Measurements from ENCODE around the gene GLRA2.
"Not testable (repeated sequence)": the region's sequence is repeated elsewhere in the genome, so short reads cannot be mapped to it uniquely, and the experiment has no call there.

GLRA2 gene

DNA sequence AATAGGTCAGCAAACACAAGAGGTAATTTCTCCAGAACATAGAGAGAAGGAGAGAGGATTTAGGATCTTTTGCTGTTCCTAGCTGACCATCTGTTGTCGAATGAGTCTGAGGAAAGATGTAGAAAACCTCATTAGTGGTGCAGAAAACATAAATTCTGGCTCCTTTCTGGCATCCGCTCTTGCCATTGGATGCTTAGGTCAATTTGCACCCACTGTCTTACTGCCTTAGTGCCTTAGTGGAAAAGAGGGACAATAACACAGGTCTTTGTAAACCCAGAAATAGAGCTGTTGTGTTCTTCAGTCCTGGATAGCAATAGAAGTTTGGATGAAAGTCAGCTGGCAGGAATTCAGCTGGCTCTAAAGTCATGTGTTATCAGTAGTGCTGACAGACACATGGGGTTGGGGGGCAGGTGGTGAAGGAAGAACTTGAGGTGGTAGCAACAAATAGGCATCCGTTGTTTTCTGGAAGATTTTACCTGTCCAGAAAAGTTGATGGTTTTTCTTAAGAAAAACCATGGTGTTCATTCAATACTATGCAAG lies 78.2 kb downstream of the GLRA2 start:
- Histone ChIP-seq H3K4me1 (ENCODE audit: low read length) (no peaks in the 10 kb centered on the region), H4K20me1 (ENCODE audit: insufficient read depth, low read length) (no peaks in the 10 kb centered on the region), H3K4me2 (ENCODE audit: low read length) (no peak overlapping the region), H3K79me2 (ENCODE audit: low read length) (no peaks in the 10 kb centered on the region), H3K36me3 (replicated peaks; ENCODE audit: low read depth, low read length) (no peaks in the 10 kb centered on the region), H3K27ac (ENCODE audit: low read length) (no peak overlapping the region), H3K4me3 (ENCODE audit: low read length) (no peak overlapping the region), H3K9me3 (ENCODE audit: insufficient read depth, low read length) (no peaks in the 10 kb centered on the region), H3K27me3 (ENCODE audit: low read depth, low read length) (no peaks in the 10 kb centered on the region), H2AFZ (ENCODE audit: low read depth, low read length) (no peak overlapping the region), H3K9ac (ENCODE audit: low read length) (no peak overlapping the region)
- TF ChIP-seq, protein P1, sequence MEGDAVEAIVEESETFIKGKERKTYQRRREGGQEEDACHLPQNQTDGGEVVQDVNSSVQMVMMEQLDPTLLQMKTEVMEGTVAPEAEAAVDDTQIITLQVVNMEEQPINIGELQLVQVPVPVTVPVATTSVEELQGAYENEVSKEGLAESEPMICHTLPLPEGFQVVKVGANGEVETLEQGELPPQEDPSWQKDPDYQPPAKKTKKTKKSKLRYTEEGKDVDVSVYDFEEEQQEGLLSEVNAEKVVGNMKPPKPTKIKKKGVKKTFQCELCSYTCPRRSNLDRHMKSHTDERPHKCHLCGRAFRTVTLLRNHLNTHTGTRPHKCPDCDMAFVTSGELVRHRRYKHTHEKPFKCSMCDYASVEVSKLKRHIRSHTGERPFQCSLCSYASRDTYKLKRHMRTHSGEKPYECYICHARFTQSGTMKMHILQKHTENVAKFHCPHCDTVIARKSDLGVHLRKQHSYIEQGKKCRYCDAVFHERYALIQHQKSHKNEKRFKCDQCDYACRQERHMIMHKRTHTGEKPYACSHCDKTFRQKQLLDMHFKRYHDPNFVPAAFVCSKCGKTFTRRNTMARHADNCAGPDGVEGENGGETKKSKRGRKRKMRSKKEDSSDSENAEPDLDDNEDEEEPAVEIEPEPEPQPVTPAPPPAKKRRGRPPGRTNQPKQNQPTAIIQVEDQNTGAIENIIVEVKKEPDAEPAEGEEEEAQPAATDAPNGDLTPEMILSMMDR (IDR thresholded peaks at IDR 0.05; ENCODE audit: low read depth, low read length) = no peak
- TF ChIP-seq EZH2phosphoT487 (IDR thresholded peaks at IDR 0.05; ENCODE audit: low read depth) = no peak

- not testable (repeated sequence) for H3K27me3 ChIP-seq (ENCODE audit: low read depth, low read length); H3K9ac ChIP-seq (ENCODE audit: low read length); H4K20me1 ChIP-seq (ENCODE audit: insufficient read depth, low read length)
Observed at GRCh38 chrX:14612450-14612849, 83.1 kb downstream of the GLRA2 start.

DNA sequence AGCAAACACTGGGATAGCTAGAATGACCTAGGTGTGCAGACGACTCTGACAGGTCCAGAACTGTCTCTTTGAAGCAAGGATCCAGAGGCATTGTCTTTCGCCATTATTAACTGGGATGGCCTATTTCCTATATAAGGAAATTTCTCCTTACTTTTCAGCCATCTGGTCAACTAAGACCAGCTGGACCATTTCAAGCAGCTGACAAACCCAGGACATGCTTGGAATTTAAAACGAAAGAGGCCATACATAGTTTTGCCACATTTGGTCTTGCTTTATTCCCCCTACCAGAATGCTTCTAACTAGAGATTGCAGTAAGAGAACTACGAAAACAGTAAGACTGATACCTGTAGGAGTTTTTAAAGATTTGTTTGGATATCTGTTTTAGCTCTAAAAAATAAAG lies 87.0 kb downstream of the GLRA2 start:
- Histone ChIP-seq H2AFZ (ENCODE audit: low read depth, low read length) (no peak overlapping the region), H4K20me1 (ENCODE audit: insufficient read depth, low read length) (no peaks in the 10 kb centered on the region), H3K4me3 (ENCODE audit: low read length) (no peak overlapping the region), H3K4me2 (ENCODE audit: low read length) (no peak overlapping the region), H3K9ac (ENCODE audit: low read length) (no peak overlapping the region), H3K27ac (ENCODE audit: low read length) (no peak overlapping the region), H3K27me3 (ENCODE audit: low read depth, low read length) (no peaks in the 10 kb centered on the region), H3K4me1 (ENCODE audit: low read length) (no peaks in the 10 kb centered on the region), H3K9me3 (ENCODE audit: insufficient read depth, low read length) (no peaks in the 10 kb centered on the region), H3K79me2 (ENCODE audit: low read length) (no peaks in the 10 kb centered on the region), H3K36me3 (replicated peaks; ENCODE audit: low read depth, low read length) (no peaks in the 10 kb centered on the region)
- TF ChIP-seq, protein P1 (IDR thresholded peaks at IDR 0.05; ENCODE audit: low read depth, low read length) = no peak
- TF ChIP-seq EZH2phosphoT487 (IDR thresholded peaks at IDR 0.05; ENCODE audit: low read depth) = no peak

More at GRCh38 chrX:14612450-14612849, 83.1 kb downstream of the GLRA2 start:
- H2AFZ ChIP-seq (ENCODE audit: low read depth, low read length); H3K4me1 ChIP-seq (ENCODE audit: low read length); H3K27ac ChIP-seq (ENCODE audit: low read length); H3K4me3 ChIP-seq (ENCODE audit: low read length); H3K36me3 ChIP-seq (replicated peaks; ENCODE audit: low read depth, low read length); H3K4me2 ChIP-seq (ENCODE audit: low read length); H3K79me2 ChIP-seq (ENCODE audit: low read length); H3K9me3 ChIP-seq (ENCODE audit: insufficient read depth, low read length): not testable (repeated sequence)

DNA sequence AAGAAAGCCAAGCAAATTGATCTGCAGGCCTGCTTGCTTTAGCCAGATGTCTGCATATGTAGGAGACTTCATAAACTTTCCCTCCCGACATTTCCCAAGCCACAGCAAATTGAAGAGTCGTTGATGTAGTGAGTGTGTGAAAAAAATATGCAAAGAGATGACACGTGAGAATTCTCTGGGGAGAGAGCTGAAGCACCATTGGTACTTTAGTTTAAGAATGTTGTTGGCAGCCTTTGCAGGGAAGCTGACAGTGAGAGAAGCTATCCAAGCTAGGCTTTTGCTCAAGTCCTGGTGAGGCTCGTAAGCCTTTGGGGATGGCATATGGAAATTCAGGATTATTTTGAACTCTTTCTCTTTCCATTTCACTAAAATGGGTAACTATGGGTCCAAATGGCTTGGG lies 87.5 kb downstream of the GLRA2 start:
- Histone ChIP-seq H3K4me3 (ENCODE audit: low read length) (no peak overlapping the region), H3K27me3 (ENCODE audit: low read depth, low read length) (no peaks in the 10 kb centered on the region), H3K9ac (ENCODE audit: low read length) (no peak overlapping the region), H4K20me1 (ENCODE audit: insufficient read depth, low read length) (no peaks in the 10 kb centered on the region), H3K4me1 (ENCODE audit: low read length) (no peaks in the 10 kb centered on the region), H3K79me2 (ENCODE audit: low read length) (no peaks in the 10 kb centered on the region), H3K36me3 (replicated peaks; ENCODE audit: low read depth, low read length) (no peaks in the 10 kb centered on the region), H3K4me2 (ENCODE audit: low read length) (no peak overlapping the region), H3K9me3 (ENCODE audit: insufficient read depth, low read length) (no peaks in the 10 kb centered on the region), H3K27ac (ENCODE audit: low read length) (no peak overlapping the region), H2AFZ (ENCODE audit: low read depth, low read length) (no peak overlapping the region)
- TF ChIP-seq, protein P1 (IDR thresholded peaks at IDR 0.05; ENCODE audit: low read depth, low read length) = no peak
- TF ChIP-seq EZH2phosphoT487 (IDR thresholded peaks at IDR 0.05; ENCODE audit: low read depth) = no peak

Data from OCI-LY3 (cell line).